Endodermal cell (in vitro differentiated cells): Measurements from ENCODE around the gene LRMDA. TPM values are rescaled to one million over a fixed set of nuclear protein-coding genes. Genes with fewer than 3 reads are reported as not detected.

ENCODE experiments used
- DNase-seq: peaks from one replicate; pipeline ENCODE4 v3.0.0-alpha.2; 2017
- H3K27ac ChIP-seq: 2 replicates; pipeline ENCODE4 v1.5.1; 2013; ENCODE audit warnings: mild to moderate bottlenecking, low read depth, low read length, moderate library complexity
- H3K27me3 ChIP-seq: 2 replicates; pipeline ENCODE4 v1.6.1; 2013; ENCODE audit warnings: mild to moderate bottlenecking, low read length, moderate library complexity; ENCODE audit not compliant: insufficient read depth, control insufficient read depth, poor library complexity, severe bottlenecking
- H3K36me3 ChIP-seq: 2 replicates; pipeline ENCODE4 v1.7.0; 2013; ENCODE audit warnings: mild to moderate bottlenecking, low read length, moderate library complexity; ENCODE audit not compliant: control insufficient read depth, insufficient read depth
- H3K4me1 ChIP-seq: one replicate; pipeline ENCODE4 v1.7.0; 2013; ENCODE audit warnings: low read length; ENCODE audit not compliant: control insufficient read depth, insufficient read depth
- H3K4me3 ChIP-seq: 2 replicates; pipeline ENCODE4 v1.5.1; 2013; ENCODE audit warnings: mild to moderate bottlenecking, low read length, moderate library complexity
- H3K9ac ChIP-seq: 2 replicates; pipeline ENCODE4 v1.6.1; 2013; ENCODE audit warnings: mild to moderate bottlenecking, low read length, moderate library complexity; ENCODE audit not compliant: poor library complexity, severe bottlenecking; ENCODE audit errors: extremely low read depth
- H3K9me3 ChIP-seq: 2 replicates; pipeline ENCODE4 v1.6.1; 2013; ENCODE audit warnings: mild to moderate bottlenecking, low read length, moderate library complexity; ENCODE audit not compliant: control insufficient read depth
- H3K27ac Mint-ChIP-seq: 2 replicates; pipeline ENCODE4 v1.8.0; 2020; ENCODE audit warnings: mixed read lengths
- H3K27me3 Mint-ChIP-seq: 2 replicates; pipeline ENCODE4 v1.8.0; 2021; ENCODE audit warnings: mild to moderate bottlenecking, mixed read lengths; ENCODE audit not compliant: insufficient read depth
- H3K36me3 Mint-ChIP-seq: 2 replicates; pipeline ENCODE4 v1.8.0; 2020; ENCODE audit warnings: low read depth, mixed read lengths
- H3K4me1 Mint-ChIP-seq: 2 replicates; pipeline ENCODE4 v1.8.0; 2020; ENCODE audit warnings: mixed read lengths
- H3K4me3 Mint-ChIP-seq: 2 replicates; pipeline ENCODE4 v1.8.0; 2020; ENCODE audit warnings: mild to moderate bottlenecking, moderate library complexity, mixed read lengths
- H3K9me3 Mint-ChIP-seq: 2 replicates; pipeline ENCODE4 v1.8.0; 2020; ENCODE audit warnings: mild to moderate bottlenecking, mixed read lengths
- CTCF ChIP-seq: fragments of 200-600 bp; sonication (generic); conservative IDR thresholded peaks from 2 replicates; pipeline ENCODE4 v1.5.0; 2021; ENCODE audit warnings: antibody characterized with exemption, mild to moderate bottlenecking
- WGBS, 2 experiments: methylation state at CpG; one replicate each; pipeline versions ENCODE4 v1.1.5 to v1.1.7; 2013; ENCODE audit warnings: missing lambda C conversion rate in 2 of 2, mixed read lengths in 1 of 2; ENCODE audit not compliant: insufficient coverage in 1 of 2, insufficient read length in 1 of 2; 5-methylcytosine and 5-hydroxymethylcytosine counted together
- total RNA-seq, 2 donors: library from RNA; stranded (reverse); fragmentation: NEBNext Ultra II Directional in 1 of 2; extraction: Animal tissue kit (Norgen Biotek cat#: 25700) in 1 of 2; gene quantifications; 2 replicates in 1 of 2; 3 replicates in 1 of 2; pipeline ENCODE4 v1.2.1, GENCODE V29; 2021

The LRMDA gene
- total RNA-seq, 2 donors from 2014 or later, result 1.7 to 5.1 TPM

GRCh38 chr10:75987616-75988015 is 556.2 kb downstream of the LRMDA start:
- no peaks in the 10 kb centered on the region for H3K9me3 ChIP-seq
- Mint-ChIP-seq H3K36me3 (no peaks in the 10 kb centered on the region), H3K9me3 (no peaks in the 10 kb centered on the region), H3K4me3 (no peak overlapping the region), H3K27ac (no peak overlapping the region), H3K27me3 (no peaks in the 10 kb centered on the region), H3K4me1 (no peaks in the 10 kb centered on the region)
- H3K36me3 ChIP-seq, result no peaks in the 10 kb centered on the region
- TF ChIP-seq CTCF, result no peak
- H3K27me3 ChIP-seq, result no peaks in the 10 kb centered on the region
- H3K4me1 ChIP-seq, result no peaks in the 10 kb centered on the region
- no peak overlapping the region for H3K4me3 ChIP-seq
- 86% methylated on average over 1 of the region's 1 CpG; no CpG with 5 or more reads in 1 of the 2 experiments for WGBS, 2 experiments
- no peak for DNase-seq
- no peak overlapping the region for H3K27ac ChIP-seq
- no peak overlapping the region for H3K9ac ChIP-seq

- TF ChIP-seq CTCF, result no peak
- H3K36me3 Mint-ChIP-seq, result no peaks in the 10 kb centered on the region
- no peak overlapping the region for H3K4me3 ChIP-seq
- no peaks in the 10 kb centered on the region for H3K4me1 Mint-ChIP-seq
- no peaks in the 10 kb centered on the region for H3K4me1 ChIP-seq
- no peaks in the 10 kb centered on the region for H3K27me3 ChIP-seq
- no peaks in the 10 kb centered on the region for H3K9me3 ChIP-seq
- H3K36me3 ChIP-seq, result no peaks in the 10 kb centered on the region
- H3K27ac Mint-ChIP-seq, result no peak overlapping the region
- no peaks in the 10 kb centered on the region for H3K27me3 Mint-ChIP-seq
- H3K9ac ChIP-seq, result no peak overlapping the region
- no peak overlapping the region for H3K4me3 Mint-ChIP-seq
- H3K9me3 Mint-ChIP-seq, result no peaks in the 10 kb centered on the region
- WGBS, 2 experiments, result 87 to 89% methylated on average over 8 to 9 of the region's 9 CpGs
- DNase-seq, result no peak
- H3K27ac ChIP-seq, result no peak overlapping the region
These were observed 563.1 kb downstream of the LRMDA start for GRCh38 chr10:75994357-75995040.

GRCh38 chr10:75995041-75995430 is 563.6 kb downstream of the LRMDA start:
- Mint-ChIP-seq H3K36me3 (no peaks in the 10 kb centered on the region), H3K4me3 (no peak overlapping the region), H3K9me3 (no peaks in the 10 kb centered on the region), H3K4me1 (no peaks in the 10 kb centered on the region), H3K27me3 (no peaks in the 10 kb centered on the region), H3K27ac (no peak overlapping the region)
- H3K4me3 ChIP-seq, result no peak overlapping the region
- DNase-seq, result no peak
- H3K27ac ChIP-seq, result no peak overlapping the region
- no peaks in the 10 kb centered on the region for H3K27me3 ChIP-seq
- WGBS, 2 experiments, result 75 to 88% methylated on average over 1 of the region's 1 CpG
- no peak overlapping the region for H3K9ac ChIP-seq
- no peaks in the 10 kb centered on the region for H3K9me3 ChIP-seq
- H3K4me1 ChIP-seq, result no peaks in the 10 kb centered on the region
- TF ChIP-seq CTCF, result peak; percentile 17
- no peaks in the 10 kb centered on the region for H3K36me3 ChIP-seq
